Fibroblast of peridontal ligament (primary cell): ENCODE results near the gene CFAP99.

Source experiments
- DNase-seq: peaks from one replicate; pipeline ENCODE4 v3.0.0-alpha.2; 2010; ENCODE audit errors: extremely low read depth

The CFAP99 gene

GRCh38 chr4:2503809-2504208 lies 85.1 kb downstream of the CFAP99 start:
- DNase-seq, result no peak

- DNase-seq, result no peak
These were observed 88.5 kb downstream of the CFAP99 start for GRCh38 chr4:2507259-2507658.

GRCh38 chr4:2507855-2508254 lies 89.1 kb downstream of the CFAP99 start:
- DNase-seq, result no peak

- DNase-seq, result no peak
These were observed 91.8 kb downstream of the CFAP99 start for GRCh38 chr4:2510351-2511259.

- DNase-seq, result no peak
These were observed 92.9 kb downstream of the CFAP99 start for GRCh38 chr4:2511645-2512131.
